ENCODE results near the gene XYLT2. TPM values are rescaled to one million over a fixed set of nuclear protein-coding genes. Genes with fewer than 3 reads are reported as not detected.

Gene XYLT2
- total and polyA plus RNA-seq, 2 experiments from 2014 or later = 48.8 to 80.0 TPM

- peaks cover 36% of the 10 kb centered on the region for H3K36me3 ChIP-seq
- DNase-seq (ENCODE audit: low read depth in 1 of 2, low spot score in 1 of 2) = no peak
- no peaks in the 10 kb centered on the region for H3K27me3 ChIP-seq
- TF ChIP-seq CTCF (IDR thresholded peaks at IDR 0.05; ENCODE audit: low read depth, low read length) = no peak
- H3K27ac ChIP-seq = peak overlapping the region; percentile 17
- H3K4me1 ChIP-seq (ENCODE audit: low read depth) = no peaks in the 10 kb centered on the region
- no peaks in the 10 kb centered on the region for H3K9me3 ChIP-seq (ENCODE audit: low read depth)
- H3K4me3 ChIP-seq = no peak overlapping the region
Observed at GRCh38 chr17:50381920-50382319, 36.0 kb downstream of the XYLT2 start.

- H3K27ac ChIP-seq = no peak overlapping the region
- no peak for DNase-seq (ENCODE audit: low read depth in 1 of 2, low spot score in 1 of 2)
- no peak for TF ChIP-seq CTCF (IDR thresholded peaks at IDR 0.05; ENCODE audit: low read depth, low read length)
- no peaks in the 10 kb centered on the region for H3K27me3 ChIP-seq
- no peaks in the 10 kb centered on the region for H3K4me1 ChIP-seq (ENCODE audit: low read depth)
- no peak overlapping the region for H3K4me3 ChIP-seq
- H3K36me3 ChIP-seq = peaks cover 45% of the 10 kb centered on the region
- H3K9me3 ChIP-seq (ENCODE audit: low read depth) = no peaks in the 10 kb centered on the region
Observed at GRCh38 chr17:50382931-50383330, 37.0 kb downstream of the XYLT2 start.

DNA sequence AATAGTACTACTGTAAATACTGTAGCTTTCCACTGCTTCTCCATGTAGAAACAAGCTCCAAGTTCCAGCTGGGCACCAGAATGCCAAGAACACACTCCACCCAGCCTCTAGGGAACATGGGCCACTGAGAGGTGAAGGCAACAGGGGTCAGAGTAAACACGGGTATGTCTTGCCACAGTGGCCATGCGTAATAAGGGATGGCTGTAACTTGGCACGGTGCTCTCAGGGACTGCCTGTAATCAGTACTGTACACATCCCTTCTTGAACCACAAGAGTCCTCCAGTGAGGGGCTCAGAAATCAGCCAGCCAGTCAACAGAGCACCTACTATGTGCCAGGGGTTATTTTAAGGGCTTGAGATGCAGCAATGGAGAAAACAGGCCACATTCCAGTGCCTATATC lies 40.6 kb downstream of the XYLT2 start:
- Histone ChIP-seq H3K4me3 (no peak overlapping the region), H3K27me3 (no peaks in the 10 kb centered on the region), H3K36me3 (peaks cover 65% of the 10 kb centered on the region), H3K9me3 (ENCODE audit: low read depth) (no peaks in the 10 kb centered on the region), H3K27ac (no peak overlapping the region), H3K4me1 (ENCODE audit: low read depth) (no peaks in the 10 kb centered on the region)
- DNase-seq (ENCODE audit: low read depth in 1 of 2, low spot score in 1 of 2) = no peak
- no peak for TF ChIP-seq CTCF (IDR thresholded peaks at IDR 0.05; ENCODE audit: low read depth, low read length)

DNA sequence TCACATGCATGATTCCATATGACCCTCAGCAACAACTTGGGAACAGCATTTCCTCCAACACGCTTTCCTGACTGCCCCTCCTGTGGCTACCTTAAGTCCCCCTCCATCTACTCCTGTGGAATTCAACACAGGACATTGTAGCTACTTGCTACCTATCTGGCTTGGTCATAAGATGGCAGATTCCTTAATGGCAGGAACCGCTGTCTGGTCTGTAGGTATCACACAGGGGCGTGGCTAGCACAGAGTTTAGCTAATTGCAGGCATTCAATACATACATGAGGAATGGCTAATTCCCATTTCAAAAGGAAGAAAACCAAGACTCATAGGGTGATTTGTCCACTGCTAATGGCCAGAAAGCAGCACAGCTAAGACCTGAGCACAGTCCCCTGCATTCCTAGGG lies 42.8 kb downstream of the XYLT2 start:
- DNase-seq (ENCODE audit: low read depth in 1 of 2, low spot score in 1 of 2) = no peak
- H3K27me3 ChIP-seq = no peaks in the 10 kb centered on the region
- no peaks in the 10 kb centered on the region for H3K4me1 ChIP-seq (ENCODE audit: low read depth)
- peaks cover 66% of the 10 kb centered on the region for H3K36me3 ChIP-seq
- H3K27ac ChIP-seq = no peak overlapping the region
- H3K9me3 ChIP-seq (ENCODE audit: low read depth) = no peaks in the 10 kb centered on the region
- H3K4me3 ChIP-seq = no peak overlapping the region
- TF ChIP-seq CTCF (IDR thresholded peaks at IDR 0.05; ENCODE audit: low read depth, low read length) = no peak

DNA sequence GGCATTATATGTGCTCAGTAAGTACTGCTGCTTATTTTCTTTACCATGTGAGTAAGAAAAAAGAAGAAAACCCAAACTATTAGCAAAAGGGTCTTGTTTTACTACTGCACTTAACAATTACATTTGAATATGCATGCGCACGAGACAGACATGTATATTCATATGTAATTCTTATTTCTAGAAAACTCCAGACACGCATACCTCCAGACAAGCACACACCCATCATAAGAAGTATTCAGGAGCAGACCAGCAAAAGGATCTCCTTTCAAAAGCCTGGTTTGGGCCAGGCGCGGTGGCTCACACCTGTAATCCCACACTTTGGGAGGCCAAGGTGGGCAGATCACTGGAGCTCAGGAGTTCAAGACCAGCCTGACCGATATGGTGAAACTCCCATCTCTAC lies 43.6 kb downstream of the XYLT2 start:
- no peaks in the 10 kb centered on the region for H3K9me3 ChIP-seq (ENCODE audit: low read depth)
- TF ChIP-seq CTCF (IDR thresholded peaks at IDR 0.05; ENCODE audit: low read depth, low read length) = no peak
- no peak overlapping the region for H3K27ac ChIP-seq
- no peak overlapping the region for H3K4me3 ChIP-seq
- no peak for DNase-seq (ENCODE audit: low read depth in 1 of 2, low spot score in 1 of 2)
- no peaks in the 10 kb centered on the region for H3K27me3 ChIP-seq
- H3K4me1 ChIP-seq (ENCODE audit: low read depth) = no peaks in the 10 kb centered on the region
- H3K36me3 ChIP-seq = peaks cover 66% of the 10 kb centered on the region

GRCh38 chr17:50392621-50393020 lies 46.7 kb downstream of the XYLT2 start:
- no peak for DNase-seq (ENCODE audit: low read depth in 1 of 2, low spot score in 1 of 2)
- H3K4me1 ChIP-seq (ENCODE audit: low read depth) = peaks cover 10% of the 10 kb centered on the region
- H3K27ac ChIP-seq = no peak overlapping the region
- no peaks in the 10 kb centered on the region for H3K27me3 ChIP-seq
- TF ChIP-seq CTCF (IDR thresholded peaks at IDR 0.05; ENCODE audit: low read depth, low read length) = no peak
- peaks cover 45% of the 10 kb centered on the region for H3K36me3 ChIP-seq
- no peak overlapping the region for H3K4me3 ChIP-seq
- H3K9me3 ChIP-seq (ENCODE audit: low read depth) = no peaks in the 10 kb centered on the region
